ENCODE data around the gene FBLN2. TPM values are rescaled to one million over a fixed set of nuclear protein-coding genes. Genes with fewer than 3 reads are reported as not detected.

The FBLN2 gene
- total and polyA plus RNA-seq, 10 of the 15 experiments (the other 5 are each of a cell fraction or from before 2014, with no cell fraction given) = 0.03 to 0.41 (median 0.12) TPM; not detected in 2

DNA sequence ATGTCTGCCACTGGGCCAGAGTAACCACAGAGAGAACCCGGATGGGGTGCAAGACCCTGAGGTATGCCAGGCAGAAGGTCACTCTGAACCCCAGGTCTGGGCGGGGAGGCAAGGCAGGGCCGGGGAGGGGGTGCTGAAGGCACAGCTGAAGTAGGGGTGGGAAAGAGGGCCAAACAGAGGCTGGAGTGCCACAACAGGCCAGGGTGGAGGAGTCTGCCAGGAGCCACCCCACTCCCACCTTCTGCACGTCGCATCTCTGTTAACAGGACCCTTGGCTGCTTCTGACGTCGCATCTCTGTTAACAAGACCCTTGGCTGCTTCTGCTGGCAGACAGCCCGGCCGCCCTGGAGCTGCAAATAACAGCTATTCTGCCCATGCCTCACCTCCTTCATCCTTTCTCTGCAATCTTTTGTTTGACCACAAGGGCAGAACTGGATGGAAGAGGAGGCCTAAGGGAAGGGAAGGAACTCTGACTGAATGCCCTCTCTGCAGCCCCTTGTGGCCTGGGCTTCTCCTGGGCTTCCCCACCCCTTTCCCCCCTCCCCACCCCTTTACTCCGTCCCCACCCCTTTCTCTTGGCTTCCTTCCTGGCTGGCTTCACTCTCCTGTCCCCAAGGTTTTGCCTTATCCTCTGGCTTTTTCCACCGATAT is 20.6 kb upstream of the FBLN2 start:
- ChIA-PET SMC1A (ENCODE audit: uncharacterized antibody, unreplicated experiment) (no interaction called here), POLR2A (interaction anchor here (0.6 kb wide), 1 partner anchor 42 kb away, joined by 4 read pairs; no protein-coding TSS in a partner anchor), RAD21 (ENCODE audit: unreplicated experiment) (no interaction called here), CTCF (interaction anchor here (0.7 kb wide), 1 partner anchor 1253 kb away, joined by 3 read pairs; no protein-coding TSS in a partner anchor)
- BruUV-seq (replicated peaks) = no TSS peak
- Histone ChIP-seq H3K4me2 (ENCODE audit: control insufficient read depth, insufficient read depth) (no peak overlapping the region), H3K9ac (ENCODE audit: control insufficient read depth, insufficient read depth, low read length) (no peak overlapping the region), H3K4me1 (ENCODE audit: control insufficient read depth, insufficient read depth, low read length) (no peaks in the 10 kb centered on the region), H3K9me3 (replicated peaks; ENCODE audit: control insufficient read depth, insufficient read depth, low read length) (no peaks in the 10 kb centered on the region; the same call in 2 of the 3 replicates), H3K4me3 (no peak overlapping the region), H3K36me3 (ENCODE audit: control insufficient read depth in 2 of 2, insufficient read depth in 2 of 2, low read length in 1 of 2) (no peaks in the 10 kb centered on the region), H3K79me2 (ENCODE audit: control insufficient read depth, insufficient read depth, low read length) (no peaks in the 10 kb centered on the region), H3K27ac (ENCODE audit: control insufficient read depth, insufficient read depth) (no peak overlapping the region), H2AFZ (ENCODE audit: control insufficient read depth, low read depth, low read length) (no peak overlapping the region), H3K27me3 (replicated peaks in 1 of 2; ENCODE audit: control insufficient read depth in 2 of 2, insufficient read depth in 2 of 2, low read length in 1 of 2) (peaks cover 1 to 2% of the 10 kb centered on the region in 2 experiments; a peak in 2 of 4 replicates), H4K20me1 (ENCODE audit: control insufficient read depth, insufficient read depth) (no peaks in the 10 kb centered on the region)
- in situ Hi-C loops (cut with MboI) = no loop called here
- DNase-seq (ENCODE audit: low read depth, low spot score) (no peak), FAIRE-seq (no peak), ATAC-seq (peak; percentile 55)
- TF ChIP-seq EZH2 (IDR thresholded peaks at IDR 0.05; ENCODE audit: borderline replicate concordance, control insufficient read depth, low read depth, low read length) (no peak), IKZF1 (conservative IDR thresholded peaks at IDR 0.05) (no peak), SMARCA5 (IDR thresholded peaks at IDR 0.05) (no peak), LARP7 (IDR thresholded peaks at IDR 0.05) (no peak), ETV6 (conservative IDR thresholded peaks at IDR 0.05 in 1 of 2, IDR thresholded peaks at IDR 0.05 in 1 of 2; ENCODE audit: borderline replicate concordance in 1 of 2, low read depth in 1 of 2) (no peak), RUNX3 (IDR thresholded peaks at IDR 0.05; ENCODE audit: low read length) (no peak), RB1 (IDR thresholded peaks at IDR 0.05; ENCODE audit: borderline replicate concordance) (no peak), RAD21 (IDR thresholded peaks at IDR 0.05; ENCODE audit: insufficient read depth, low read depth, low read length) (no peak), ZNF622 (IDR thresholded peaks at IDR 0.05) (no peak), JUND (IDR thresholded peaks at IDR 0.05; ENCODE audit: low read depth, low read length) (no peak), CTCF (IDR thresholded peaks at IDR 0.05 in 2 of 3, conservative IDR thresholded peaks at IDR 0.05 in 1 of 3; ENCODE audit: control insufficient read depth in 2 of 3, extremely low read depth in 1 of 3, insufficient read depth in 1 of 3, low read depth in 3 of 3, low read length in 3 of 3) (no peak), E2F4 (IDR thresholded peaks at IDR 0.05; ENCODE audit: low read depth, low read length) (no peak), POU2F2 (IDR thresholded peaks at IDR 0.05; ENCODE audit: borderline replicate concordance, low read depth, low read length) (no peak)
- TF ChIP-seq, protein P1, sequence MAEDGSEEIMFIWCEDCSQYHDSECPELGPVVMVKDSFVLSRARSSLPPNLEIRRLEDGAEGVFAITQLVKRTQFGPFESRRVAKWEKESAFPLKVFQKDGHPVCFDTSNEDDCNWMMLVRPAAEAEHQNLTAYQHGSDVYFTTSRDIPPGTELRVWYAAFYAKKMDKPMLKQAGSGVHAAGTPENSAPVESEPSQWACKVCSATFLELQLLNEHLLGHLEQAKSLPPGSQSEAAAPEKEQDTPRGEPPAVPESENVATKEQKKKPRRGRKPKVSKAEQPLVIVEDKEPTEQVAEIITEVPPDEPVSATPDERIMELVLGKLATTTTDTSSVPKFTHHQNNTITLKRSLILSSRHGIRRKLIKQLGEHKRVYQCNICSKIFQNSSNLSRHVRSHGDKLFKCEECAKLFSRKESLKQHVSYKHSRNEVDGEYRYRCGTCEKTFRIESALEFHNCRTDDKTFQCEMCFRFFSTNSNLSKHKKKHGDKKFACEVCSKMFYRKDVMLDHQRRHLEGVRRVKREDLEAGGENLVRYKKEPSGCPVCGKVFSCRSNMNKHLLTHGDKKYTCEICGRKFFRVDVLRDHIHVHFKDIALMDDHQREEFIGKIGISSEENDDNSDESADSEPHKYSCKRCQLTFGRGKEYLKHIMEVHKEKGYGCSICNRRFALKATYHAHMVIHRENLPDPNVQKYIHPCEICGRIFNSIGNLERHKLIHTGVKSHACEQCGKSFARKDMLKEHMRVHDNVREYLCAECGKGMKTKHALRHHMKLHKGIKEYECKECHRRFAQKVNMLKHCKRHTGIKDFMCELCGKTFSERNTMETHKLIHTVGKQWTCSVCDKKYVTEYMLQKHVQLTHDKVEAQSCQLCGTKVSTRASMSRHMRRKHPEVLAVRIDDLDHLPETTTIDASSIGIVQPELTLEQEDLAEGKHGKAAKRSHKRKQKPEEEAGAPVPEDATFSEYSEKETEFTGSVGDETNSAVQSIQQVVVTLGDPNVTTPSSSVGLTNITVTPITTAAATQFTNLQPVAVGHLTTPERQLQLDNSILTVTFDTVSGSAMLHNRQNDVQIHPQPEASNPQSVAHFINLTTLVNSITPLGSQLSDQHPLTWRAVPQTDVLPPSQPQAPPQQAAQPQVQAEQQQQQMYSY (CRISPR knock-in tag; IDR thresholded peaks at IDR 0.05) = no peak
- 44% methylated on average over 10 of the region's 11 CpGs for WGBS (ENCODE audit: insufficient coverage, insufficient replicate concordance, low lambda C conversion rate, missing lambda C conversion rate)
- intact Hi-C loops (cut with micrococcal nuclease; ENCODE audit: unreplicated experiment) = no loop called here

All from GM12878 (cell line).